ENCODE data around the gene ZBTB4. TPM values are rescaled to one million over a fixed set of nuclear protein-coding genes. Genes with fewer than 3 reads are reported as not detected.
A peak's percentile ranks its signal among the peaks of the same experiment; 100 is the strongest.

ZBTB4 gene
- total RNA-seq: 62.1 TPM
- long read RNA-seq, full-length matches to known transcripts: 8 of 37 reads
- long read RNA-seq, partial matches to known transcripts: 28 of 37 reads
- long read RNA-seq, other reads (novel, unspliced or antisense): 1 of 37 reads

- ATAC-seq: peak; percentile 6
- intact Hi-C loops (cut with DNase I): loop anchor here (2.0 to 10.0 kb wide), 3 partner anchors 43 to 673 kb away; partner anchors contain the start of gene PER1
- peak; percentile 83 for DNase-seq (ENCODE audit: missing footprints)
Observed at GRCh38 chr17:7479213-7480088, at the start of gene ZBTB4. Gene ZBTB4, minus strand, starts transcription at chr17:7479631. Its CDS starts 12,830 bp downstream, at chr17:7466801.

GRCh38 chr17:7528842-7529241, 49.4 kb upstream of the ZBTB4 start:
- DNase-seq (ENCODE audit: missing footprints) (no peak), ATAC-seq (no peak)
- intact Hi-C loops (cut with DNase I): no loop called here

- intact Hi-C loops (cut with DNase I): no loop called here
- DNase-seq (ENCODE audit: missing footprints) (no peak), ATAC-seq (peak; percentile 67)
Observed at GRCh38 chr17:7523033-7523432, 43.6 kb upstream of the ZBTB4 start.

- ATAC-seq (no peak), DNase-seq (ENCODE audit: missing footprints) (no peak)
- intact Hi-C loops (cut with DNase I): no loop called here
Observed at GRCh38 chr17:7515911-7516610, 36.6 kb upstream of the ZBTB4 start.

GRCh38 chr17:7513850-7514419, 34.5 kb upstream of the ZBTB4 start:
- ATAC-seq: no peak
- intact Hi-C loops (cut with DNase I): loop anchor here (1.0 kb wide), 1 partner anchor 47 kb away; the partner anchor contains the start of gene SENP3
- no peak for DNase-seq (ENCODE audit: missing footprints)

- ATAC-seq (no peak), DNase-seq (ENCODE audit: missing footprints) (no peak)
- intact Hi-C loops (cut with DNase I): no loop called here
Observed at GRCh38 chr17:7512824-7513540, 33.6 kb upstream of the ZBTB4 start.

GRCh38 chr17:7512105-7512504, 32.7 kb upstream of the ZBTB4 start:
- ATAC-seq: no peak
- intact Hi-C loops (cut with DNase I): no loop called here
- DNase-seq (ENCODE audit: missing footprints): no peak

- DNase-seq (ENCODE audit: missing footprints): no peak
- intact Hi-C loops (cut with DNase I): no loop called here
- no peak for ATAC-seq
Observed at GRCh38 chr17:7511108-7511507, 31.7 kb upstream of the ZBTB4 start.

GRCh38 chr17:7509937-7510336, 30.5 kb upstream of the ZBTB4 start:
- intact Hi-C loops (cut with DNase I): no loop called here
- no peak for ATAC-seq
- DNase-seq (ENCODE audit: missing footprints): no peak

GRCh38 chr17:7508846-7509245, 29.4 kb upstream of the ZBTB4 start:
- intact Hi-C loops (cut with DNase I): no loop called here
- ATAC-seq (no peak), DNase-seq (ENCODE audit: missing footprints) (no peak)

GRCh38 chr17:7508145-7508544, 28.7 kb upstream of the ZBTB4 start:
- DNase-seq (ENCODE audit: missing footprints) (no peak), ATAC-seq (no peak)
- intact Hi-C loops (cut with DNase I): no loop called here

- no peak for DNase-seq (ENCODE audit: missing footprints)
- intact Hi-C loops (cut with DNase I): no loop called here
- no peak for ATAC-seq
Observed at GRCh38 chr17:7503521-7503920, 24.1 kb upstream of the ZBTB4 start.

- intact Hi-C loops (cut with DNase I): no loop called here
- DNase-seq (ENCODE audit: missing footprints): no peak
- no peak for ATAC-seq
Observed at GRCh38 chr17:7502987-7503386, 23.6 kb upstream of the ZBTB4 start.

- DNase-seq (ENCODE audit: missing footprints) (no peak), ATAC-seq (peak; percentile 18)
- intact Hi-C loops (cut with DNase I): no loop called here
Observed at GRCh38 chr17:7502171-7502847, 22.9 kb upstream of the ZBTB4 start.

GRCh38 chr17:7501729-7502128, 22.3 kb upstream of the ZBTB4 start:
- no peak for DNase-seq (ENCODE audit: missing footprints)
- intact Hi-C loops (cut with DNase I): no loop called here
- ATAC-seq: no peak

- intact Hi-C loops (cut with DNase I): no loop called here
- DNase-seq (ENCODE audit: missing footprints) (no peak), ATAC-seq (no peak)
Observed at GRCh38 chr17:7499161-7499560, 19.7 kb upstream of the ZBTB4 start.

- intact Hi-C loops (cut with DNase I): no loop called here
- ATAC-seq (no peak), DNase-seq (ENCODE audit: missing footprints) (no peak)
Observed at GRCh38 chr17:7497636-7498035, 18.2 kb upstream of the ZBTB4 start.

GRCh38 chr17:7497228-7497627, 17.8 kb upstream of the ZBTB4 start:
- DNase-seq (ENCODE audit: missing footprints) (no peak), ATAC-seq (peak; percentile 20)
- intact Hi-C loops (cut with DNase I): no loop called here

Measured in Right ventricle myocardium inferior (tissue), 1 donor.